GM12801 (cell line): ENCODE measurements around the gene USP2.

Experiments used
- TF ChIP-seq, protein P1 (sequence below): IDR thresholded peaks from one replicate; pipeline ENCODE4 v1.5.1; 2011; ENCODE audit warnings: control low read depth; ENCODE audit not compliant: insufficient read length; ENCODE audit errors: extremely low read depth

The USP2 gene, protein sequence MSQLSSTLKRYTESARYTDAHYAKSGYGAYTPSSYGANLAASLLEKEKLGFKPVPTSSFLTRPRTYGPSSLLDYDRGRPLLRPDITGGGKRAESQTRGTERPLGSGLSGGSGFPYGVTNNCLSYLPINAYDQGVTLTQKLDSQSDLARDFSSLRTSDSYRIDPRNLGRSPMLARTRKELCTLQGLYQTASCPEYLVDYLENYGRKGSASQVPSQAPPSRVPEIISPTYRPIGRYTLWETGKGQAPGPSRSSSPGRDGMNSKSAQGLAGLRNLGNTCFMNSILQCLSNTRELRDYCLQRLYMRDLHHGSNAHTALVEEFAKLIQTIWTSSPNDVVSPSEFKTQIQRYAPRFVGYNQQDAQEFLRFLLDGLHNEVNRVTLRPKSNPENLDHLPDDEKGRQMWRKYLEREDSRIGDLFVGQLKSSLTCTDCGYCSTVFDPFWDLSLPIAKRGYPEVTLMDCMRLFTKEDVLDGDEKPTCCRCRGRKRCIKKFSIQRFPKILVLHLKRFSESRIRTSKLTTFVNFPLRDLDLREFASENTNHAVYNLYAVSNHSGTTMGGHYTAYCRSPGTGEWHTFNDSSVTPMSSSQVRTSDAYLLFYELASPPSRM

DNA sequence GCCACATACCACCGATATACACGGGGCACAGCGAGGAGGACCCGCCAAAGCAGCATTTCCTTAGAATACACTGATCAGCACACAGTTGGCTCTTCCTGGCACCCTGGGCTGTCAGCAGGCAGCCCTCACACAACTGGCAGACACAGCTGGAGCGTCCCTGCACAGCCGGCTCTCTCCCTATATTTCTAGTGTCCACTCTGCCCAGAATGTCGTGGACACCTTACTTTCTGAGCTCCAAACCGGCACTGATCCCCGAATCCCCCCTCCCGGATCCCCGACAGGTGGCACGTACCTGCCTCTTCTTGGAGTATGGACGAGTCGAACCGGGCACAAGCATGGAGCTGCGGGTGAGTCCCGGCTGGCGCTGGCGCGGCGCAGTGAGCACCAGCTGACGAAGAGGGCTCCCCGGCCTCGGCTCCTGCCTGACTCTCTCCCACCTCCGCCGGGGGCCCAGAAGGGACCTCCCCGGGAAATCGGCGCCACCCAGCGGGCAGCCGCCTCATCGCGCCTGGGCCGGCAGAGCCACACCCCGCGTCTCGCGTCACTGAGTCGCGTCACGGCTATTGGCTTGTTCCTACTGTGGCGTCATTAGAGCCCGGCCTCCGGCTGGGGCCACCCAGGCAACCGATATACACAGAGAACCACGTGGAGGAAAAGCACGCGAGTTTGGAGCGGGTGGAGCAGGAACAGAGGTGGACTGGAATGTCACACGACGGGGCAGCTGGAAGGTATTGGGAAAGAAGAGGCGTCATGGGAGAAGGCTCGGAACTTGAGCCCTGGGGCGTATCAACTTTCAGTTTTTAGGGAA, at the start of gene USP2:
USP2 (minus strand) TSS at position 510 of the 808 bp plus-strand sequence. CDS start 8,210 bp downstream, outside the sequence.
- TF ChIP-seq, protein P1, sequence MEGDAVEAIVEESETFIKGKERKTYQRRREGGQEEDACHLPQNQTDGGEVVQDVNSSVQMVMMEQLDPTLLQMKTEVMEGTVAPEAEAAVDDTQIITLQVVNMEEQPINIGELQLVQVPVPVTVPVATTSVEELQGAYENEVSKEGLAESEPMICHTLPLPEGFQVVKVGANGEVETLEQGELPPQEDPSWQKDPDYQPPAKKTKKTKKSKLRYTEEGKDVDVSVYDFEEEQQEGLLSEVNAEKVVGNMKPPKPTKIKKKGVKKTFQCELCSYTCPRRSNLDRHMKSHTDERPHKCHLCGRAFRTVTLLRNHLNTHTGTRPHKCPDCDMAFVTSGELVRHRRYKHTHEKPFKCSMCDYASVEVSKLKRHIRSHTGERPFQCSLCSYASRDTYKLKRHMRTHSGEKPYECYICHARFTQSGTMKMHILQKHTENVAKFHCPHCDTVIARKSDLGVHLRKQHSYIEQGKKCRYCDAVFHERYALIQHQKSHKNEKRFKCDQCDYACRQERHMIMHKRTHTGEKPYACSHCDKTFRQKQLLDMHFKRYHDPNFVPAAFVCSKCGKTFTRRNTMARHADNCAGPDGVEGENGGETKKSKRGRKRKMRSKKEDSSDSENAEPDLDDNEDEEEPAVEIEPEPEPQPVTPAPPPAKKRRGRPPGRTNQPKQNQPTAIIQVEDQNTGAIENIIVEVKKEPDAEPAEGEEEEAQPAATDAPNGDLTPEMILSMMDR: no peak

DNA sequence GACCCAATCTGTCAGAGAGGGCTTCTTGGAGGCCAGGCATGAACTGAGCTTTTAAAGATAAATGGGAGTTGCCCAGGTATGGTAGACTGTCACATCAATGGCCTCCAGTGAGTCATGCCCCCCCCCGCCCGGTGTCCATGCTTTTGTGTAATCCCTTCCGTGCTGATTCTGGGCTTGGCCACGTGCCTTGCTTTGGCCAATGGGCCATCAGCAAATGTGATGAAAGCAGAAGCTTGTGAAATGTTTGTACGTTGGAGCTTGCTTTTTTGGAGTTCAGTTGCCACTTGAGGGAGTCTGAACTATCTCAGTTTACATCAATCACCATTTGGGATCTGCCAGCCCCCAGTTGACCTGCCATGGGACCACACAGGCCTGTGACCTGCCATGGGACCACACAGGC, 45.8 kb upstream of the USP2 start:
- TF ChIP-seq, protein P1: no peak

DNA sequence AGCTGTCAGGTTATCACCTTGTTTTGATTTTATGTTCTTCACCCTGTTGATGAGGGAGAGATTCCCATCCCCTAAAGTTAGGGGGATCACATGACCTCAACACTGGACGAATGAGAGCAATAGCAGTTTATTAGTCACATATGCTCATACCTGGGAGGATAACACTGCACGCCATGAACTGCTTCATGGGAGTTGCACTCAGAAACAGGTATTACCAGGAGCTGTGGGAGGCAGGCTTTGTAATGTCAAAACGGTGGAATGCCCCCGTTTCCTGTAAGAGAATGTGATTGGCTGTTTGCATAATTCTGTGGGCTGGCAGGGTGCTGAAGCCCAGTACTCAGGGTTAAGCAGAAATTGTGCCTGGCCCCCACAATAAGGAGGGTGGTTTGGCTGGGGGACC, 44.7 kb upstream of the USP2 start:
- TF ChIP-seq, protein P1: no peak

DNA sequence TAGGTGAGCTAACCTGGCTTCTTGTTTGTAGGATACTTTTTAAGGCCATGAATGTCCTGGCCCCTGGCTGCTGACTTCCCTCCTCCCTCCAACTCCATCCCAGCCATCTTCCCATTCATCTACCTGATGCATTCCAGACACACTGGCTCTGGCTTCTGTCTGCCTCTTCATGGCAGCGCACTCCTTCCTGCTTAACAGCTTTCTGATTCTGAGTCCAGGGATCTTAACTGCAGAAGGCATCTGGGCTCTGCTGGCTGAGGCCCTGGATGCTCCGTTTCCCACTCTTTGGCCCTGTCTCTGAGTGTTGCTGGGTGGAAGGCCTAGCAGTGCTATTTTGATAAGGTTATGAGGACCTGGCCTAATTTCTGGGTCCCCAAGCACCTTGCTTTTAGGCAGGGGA, 43.3 kb upstream of the USP2 start:
- TF ChIP-seq, protein P1: no peak

DNA sequence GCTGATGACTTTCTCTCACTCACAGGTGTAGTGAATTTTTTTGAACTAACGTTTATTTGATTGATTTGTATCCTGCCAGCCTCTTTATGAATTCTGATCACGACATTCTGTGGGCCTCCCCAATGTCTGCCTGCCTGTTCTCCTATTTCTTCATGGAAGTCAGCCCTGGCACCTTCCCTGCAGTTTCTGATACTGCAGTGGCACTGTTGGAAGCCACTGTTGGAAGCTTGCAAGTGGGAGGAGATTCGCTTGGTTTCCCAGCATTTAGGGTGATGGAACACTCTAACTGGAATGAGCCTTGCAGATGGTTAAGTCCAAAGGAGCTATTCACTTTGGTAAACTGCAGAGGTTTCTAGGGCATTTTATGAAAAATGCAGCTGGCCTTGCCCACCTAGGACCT, 42.8 kb upstream of the USP2 start:
- TF ChIP-seq, protein P1: no peak

DNA sequence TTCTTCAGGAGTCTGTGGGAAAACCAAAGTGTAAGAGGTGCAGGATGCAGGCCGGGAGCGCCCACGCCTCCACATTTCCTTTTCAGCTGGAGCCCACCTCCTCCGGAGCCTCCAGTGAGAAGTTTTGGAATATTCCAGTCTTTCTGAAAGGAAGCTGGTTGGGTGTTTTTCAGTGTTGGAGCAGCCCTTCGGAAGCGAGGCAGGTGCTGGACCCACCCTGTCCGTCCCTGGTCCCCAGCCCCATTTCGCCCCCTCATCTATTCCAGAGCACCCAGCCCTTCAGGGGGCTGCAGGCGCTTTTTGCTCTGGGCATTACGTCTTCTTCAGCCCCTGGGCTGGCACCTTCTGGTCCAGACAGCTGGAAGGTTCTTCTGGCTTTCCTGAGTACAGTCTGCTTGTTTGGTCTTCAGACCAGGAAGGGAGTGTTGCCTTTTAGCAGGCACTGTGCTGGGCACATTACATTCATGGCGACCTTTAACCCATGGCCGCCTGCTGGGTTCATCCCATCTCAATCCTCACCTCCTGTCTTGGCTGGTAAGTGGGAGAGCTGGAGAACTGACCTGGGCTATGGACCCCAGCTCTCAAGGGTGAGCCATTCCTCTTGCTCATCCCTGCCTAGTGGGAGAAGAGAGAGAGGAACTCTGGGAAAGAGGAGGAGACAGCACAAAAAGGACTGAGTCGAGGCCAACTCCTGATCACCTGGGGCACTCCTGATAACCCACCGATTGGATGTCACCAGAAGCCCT, 42.2 kb upstream of the USP2 start:
- TF ChIP-seq, protein P1: no peak
